ENCODE results near the gene ARMCX4. TPM values are rescaled to one million over a fixed set of nuclear protein-coding genes. Genes with fewer than 3 reads are reported as not detected.
"Not testable (repeated sequence)": the region's sequence is repeated elsewhere in the genome, so short reads cannot be mapped to it uniquely, and the experiment has no call there.

The ARMCX4 gene
- total RNA-seq, 1 donor from 2014 or later: 16.5 TPM

GRCh38 chrX:101484135-101484534 is 1.1 kb upstream of the ARMCX4 start:
- no peak for TF ChIP-seq CTCF (IDR thresholded peaks at IDR 0.05)
- no peak for TF ChIP-seq POLR2A (IDR thresholded peaks at IDR 0.05)
- TF ChIP-seq POLR2AphosphoS5 (IDR thresholded peaks at IDR 0.05; ENCODE audit: insufficient read depth in 1 of 2, low read depth in 1 of 2): no peak
- no peaks in the 10 kb centered on the region for H3K9me3 ChIP-seq
- no peak overlapping the region for H3K4me3 ChIP-seq
- no peaks in the 10 kb centered on the region for H3K4me1 ChIP-seq
- no peak overlapping the region for H3K27ac ChIP-seq
- intact Hi-C loops (cut with DNase I): no loop called here
- H3K36me3 ChIP-seq: no peaks in the 10 kb centered on the region
- no peaks in the 10 kb centered on the region for H3K27me3 ChIP-seq
- DNase-seq (ENCODE audit: extremely low spot score in 2 of 2): no peak

- Histone ChIP-seq H3K36me3 (no peaks in the 10 kb centered on the region), H3K27me3 (no peaks in the 10 kb centered on the region), H3K4me1 (no peaks in the 10 kb centered on the region), H3K4me3 (no peak overlapping the region), H3K27ac (no peak overlapping the region), H3K9me3 (no peaks in the 10 kb centered on the region)
- DNase-seq (ENCODE audit: extremely low spot score in 2 of 2): no peak
- TF ChIP-seq POLR2A (IDR thresholded peaks at IDR 0.05): no peak
- no peak for TF ChIP-seq CTCF (IDR thresholded peaks at IDR 0.05)
- no peak for TF ChIP-seq POLR2AphosphoS5 (IDR thresholded peaks at IDR 0.05; ENCODE audit: insufficient read depth in 1 of 2, low read depth in 1 of 2)
- intact Hi-C loops (cut with DNase I): no loop called here
Observed at GRCh38 chrX:101488796-101489195, 3.5 kb downstream of the ARMCX4 start.

GRCh38 chrX:101491943-101492342 is 6.7 kb downstream of the ARMCX4 start:
- Histone ChIP-seq H3K4me1 (no peaks in the 10 kb centered on the region), H3K36me3 (no peaks in the 10 kb centered on the region), H3K9me3 (no peaks in the 10 kb centered on the region), H3K4me3 (no peak overlapping the region), H3K27ac (no peak overlapping the region), H3K27me3 (no peaks in the 10 kb centered on the region)
- intact Hi-C loops (cut with DNase I): no loop called here
- no peak for DNase-seq (ENCODE audit: extremely low spot score in 2 of 2)
- TF ChIP-seq POLR2A (IDR thresholded peaks at IDR 0.05) (no peak), CTCF (IDR thresholded peaks at IDR 0.05) (no peak), POLR2AphosphoS5 (IDR thresholded peaks at IDR 0.05; ENCODE audit: insufficient read depth in 1 of 2, low read depth in 1 of 2) (no peak)

GRCh38 chrX:101493225-101493624 is 8.0 kb downstream of the ARMCX4 start:
- no peak for TF ChIP-seq POLR2A (IDR thresholded peaks at IDR 0.05)
- TF ChIP-seq CTCF (IDR thresholded peaks at IDR 0.05): no peak
- no peak for TF ChIP-seq POLR2AphosphoS5 (IDR thresholded peaks at IDR 0.05; ENCODE audit: insufficient read depth in 1 of 2, low read depth in 1 of 2)
- DNase-seq (ENCODE audit: extremely low spot score in 2 of 2): no peak
- Histone ChIP-seq H3K27me3 (no peaks in the 10 kb centered on the region), H3K9me3 (no peaks in the 10 kb centered on the region), H3K27ac (no peak overlapping the region), H3K4me1 (no peaks in the 10 kb centered on the region), H3K36me3 (no peaks in the 10 kb centered on the region), H3K4me3 (no peak overlapping the region)
- intact Hi-C loops (cut with DNase I): no loop called here

- intact Hi-C loops (cut with DNase I); DNase-seq (ENCODE audit: extremely low spot score in 2 of 2); H3K27ac ChIP-seq; H3K9me3 ChIP-seq; H3K27me3 ChIP-seq; H3K4me3 ChIP-seq; H3K4me1 ChIP-seq; H3K36me3 ChIP-seq: not testable (repeated sequence)
Observed at GRCh38 chrX:101502929-101503328, 17.7 kb downstream of the ARMCX4 start.

- intact Hi-C loops (cut with DNase I): no loop called here
- H3K27me3 ChIP-seq: no peaks in the 10 kb centered on the region
- TF ChIP-seq POLR2AphosphoS5 (IDR thresholded peaks at IDR 0.05; ENCODE audit: insufficient read depth in 1 of 2, low read depth in 1 of 2) (no peak), POLR2A (IDR thresholded peaks at IDR 0.05) (no peak), CTCF (IDR thresholded peaks at IDR 0.05) (no peak)
- no peak for DNase-seq (ENCODE audit: extremely low spot score in 2 of 2)
- H3K36me3 ChIP-seq: no peaks in the 10 kb centered on the region
- H3K9me3 ChIP-seq: no peaks in the 10 kb centered on the region
- H3K4me3 ChIP-seq: no peak overlapping the region
- no peaks in the 10 kb centered on the region for H3K4me1 ChIP-seq
- H3K27ac ChIP-seq: no peak overlapping the region
Observed at GRCh38 chrX:101507372-101507771, 22.1 kb downstream of the ARMCX4 start.

All from vagina (tissue), 2 donors.